D721Med (cell line): ENCODE data around the gene TOX2.

ENCODE experiments used
- DNase-seq: peaks from one replicate; pipeline ENCODE4 v3.0.0; 2011; ENCODE audit warnings: low spot score; ENCODE audit not compliant: insufficient read length
- FAIRE-seq: peaks from 2 replicates; lab custom pipeline; 2011; peaks lifted over from hg19 to GRCh38; lab: Jason Lieb, UNC
- CTCF ChIP-seq: IDR thresholded peaks from 2 replicates; pipeline ENCODE4 v1.5.1; 2012; ENCODE audit warnings: mild to moderate bottlenecking, control low read depth; ENCODE audit not compliant: insufficient read depth; ENCODE audit errors: missing control alignments

The TOX2 gene

DNA sequence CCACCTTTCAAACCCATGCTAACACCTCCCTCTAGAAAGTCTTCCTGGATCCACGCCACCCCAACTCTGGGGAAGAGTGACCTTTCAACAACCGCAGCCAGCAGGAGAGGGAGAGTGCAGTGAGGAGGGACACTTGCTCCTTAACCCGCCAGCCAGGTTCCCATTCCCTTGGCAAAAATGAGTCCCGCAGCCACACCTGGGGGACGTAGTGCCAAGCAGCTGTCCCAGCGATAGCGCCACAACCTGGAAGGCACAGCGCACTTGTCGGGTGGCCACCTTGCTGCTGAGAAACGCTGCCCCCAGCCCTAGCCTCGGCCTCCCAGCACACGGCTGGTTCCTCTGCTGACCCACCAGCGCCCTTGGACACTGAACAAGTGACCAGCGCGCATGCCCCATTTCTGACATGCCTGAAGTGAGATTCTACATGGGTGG, 153.0 kb downstream of the TOX2 start:
- no peak for TF ChIP-seq CTCF
- no peak for FAIRE-seq

DNA sequence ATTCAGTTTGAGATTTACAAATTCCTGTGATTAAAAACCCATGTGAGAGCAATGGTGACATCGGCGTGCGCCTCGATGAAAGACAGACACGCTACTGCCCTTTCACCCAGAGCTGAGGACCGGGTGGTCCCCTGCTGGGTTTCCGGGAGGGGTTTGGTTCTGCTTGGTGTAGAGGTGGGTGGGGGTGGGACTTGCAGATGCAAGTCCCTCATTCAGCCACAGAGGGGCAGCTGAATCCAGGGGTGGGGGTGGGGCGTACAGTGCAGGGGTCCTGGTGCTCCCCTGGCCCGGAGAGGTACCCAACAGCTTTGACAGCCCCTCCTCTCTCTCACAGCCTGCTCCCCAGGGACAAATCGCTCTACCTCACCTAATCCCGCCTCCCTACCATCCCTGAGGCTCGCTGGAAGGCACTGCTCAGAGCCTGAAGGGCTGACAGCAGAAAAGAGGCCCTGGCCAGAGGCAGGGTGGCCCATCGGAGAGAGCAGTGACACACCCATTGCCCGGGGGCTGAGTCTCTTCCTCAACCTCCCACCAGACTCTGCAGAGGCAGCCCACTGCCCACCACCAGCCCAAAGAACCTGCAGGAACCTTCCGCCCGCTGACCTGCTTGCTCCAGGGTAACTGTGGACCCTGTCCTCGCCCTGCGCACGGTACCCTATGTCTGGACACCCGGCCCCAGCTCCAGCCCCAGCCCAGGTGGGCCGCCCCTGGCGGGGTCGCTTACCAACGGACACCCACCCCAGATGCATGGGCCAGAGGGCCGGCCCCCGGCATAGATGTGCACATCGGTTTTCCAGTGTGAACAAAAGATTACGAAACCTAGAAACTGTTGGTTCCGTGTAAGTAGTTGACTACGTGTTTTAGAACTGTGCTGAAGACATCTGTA, 153.9 kb downstream of the TOX2 start:
- no peak for FAIRE-seq
- TF ChIP-seq CTCF = no peak
- no peak for DNase-seq

More for the DNA sequence above, 153.0 kb downstream of the TOX2 start:
- DNase-seq = no peak

DNA sequence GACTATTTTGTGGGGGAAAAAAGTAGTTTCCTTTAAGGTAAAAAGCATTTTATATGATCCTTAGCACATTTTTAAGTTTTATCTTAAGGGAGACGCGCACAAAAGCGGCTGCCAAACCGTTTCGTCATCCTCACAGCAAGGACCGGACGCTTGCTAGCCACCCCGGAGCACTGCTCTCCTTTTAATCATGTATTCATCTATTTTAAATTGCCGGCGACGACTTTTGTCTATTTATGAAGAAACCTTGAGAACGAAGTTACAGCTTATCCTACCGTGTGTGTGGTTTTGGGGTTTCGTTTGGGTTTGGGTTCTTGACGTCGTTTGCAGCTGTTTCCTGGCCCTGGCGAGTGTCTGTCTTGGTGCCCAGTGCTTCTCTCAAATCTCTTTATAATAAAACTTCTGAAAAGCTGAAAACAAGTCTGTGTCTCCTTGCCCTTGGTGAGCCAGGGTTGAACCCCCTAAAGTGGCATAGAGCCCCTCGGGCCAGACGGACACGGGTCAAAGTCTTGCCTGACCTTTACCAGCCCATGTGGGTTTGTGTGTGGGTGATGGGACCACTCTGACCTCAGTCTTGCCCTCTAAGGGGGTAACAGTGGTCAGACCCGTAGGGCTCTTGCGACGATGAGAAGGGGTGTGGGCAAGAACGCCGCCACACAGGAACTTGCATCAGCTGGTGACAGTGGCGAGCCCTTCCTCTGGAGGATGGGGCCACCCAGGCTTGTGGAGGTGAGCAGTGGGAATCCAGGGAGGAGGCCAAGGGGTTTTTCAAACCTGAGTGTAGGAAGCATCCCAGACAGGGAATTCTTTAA, 154.8 kb downstream of the TOX2 start:
- no peak for TF ChIP-seq CTCF
- DNase-seq (no peak), FAIRE-seq (no peak)

DNA sequence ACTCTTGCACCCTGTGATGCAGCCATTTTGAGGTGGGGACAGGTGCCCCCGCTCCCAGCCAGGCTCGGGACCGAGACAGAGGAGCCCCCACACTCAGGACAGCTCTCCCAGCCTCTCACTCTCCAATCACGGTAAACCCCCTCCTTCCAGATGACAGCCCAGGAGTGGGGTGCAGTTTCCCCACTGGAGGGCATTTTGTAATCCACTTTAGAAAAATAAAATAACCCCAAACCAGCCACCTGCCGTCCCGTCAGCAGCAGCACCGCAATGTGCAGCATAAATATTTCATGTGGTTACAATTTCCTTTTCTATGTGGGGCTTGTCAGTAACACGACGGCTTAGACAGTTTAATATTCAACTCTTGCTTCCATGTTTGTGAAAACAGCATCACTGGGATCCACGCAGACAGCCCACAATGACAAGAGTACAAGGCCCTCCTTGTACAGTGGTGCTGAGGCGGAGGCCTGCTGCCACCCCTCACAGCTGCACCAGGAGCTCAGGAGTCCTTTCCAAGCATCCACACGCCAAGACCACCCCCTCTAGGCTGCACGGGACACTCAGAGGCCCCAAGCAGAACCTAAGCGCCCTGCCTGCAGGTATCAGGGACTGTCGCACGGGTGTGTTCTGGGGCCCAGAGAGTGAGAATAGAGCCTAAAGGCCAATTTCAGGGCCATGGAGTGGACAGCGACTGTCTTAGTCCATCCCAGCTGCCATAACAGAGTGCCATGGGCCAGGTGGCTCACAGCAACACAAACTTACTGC, 155.7 kb downstream of the TOX2 start:
- no peak for FAIRE-seq
- no peak for DNase-seq

GRCh38 chr20:44071057-44071456, 156.4 kb downstream of the TOX2 start:
- DNase-seq (no peak), FAIRE-seq (no peak)
- TF ChIP-seq CTCF = no peak

More for the DNA sequence above, 155.7 kb downstream of the TOX2 start:
- no peak for TF ChIP-seq CTCF

GRCh38 chr20:44071526-44072111, 157.0 kb downstream of the TOX2 start:
- no peak for TF ChIP-seq CTCF
- FAIRE-seq = no peak
- DNase-seq = no peak
